HUES48 (cell line): ENCODE measurements around the gene COQ7.

Experiments
- H3K27ac ChIP-seq: one replicate; pipeline ENCODE4 v1.7.0; 2013; ENCODE audit warnings: low read depth, low read length, inconsistent platforms
- H3K27me3 ChIP-seq: 2 replicates; pipeline ENCODE4 v1.6.1; 2013; ENCODE audit warnings: mild to moderate bottlenecking, low read length; ENCODE audit not compliant: control insufficient read depth, insufficient read depth
- H3K36me3 ChIP-seq: 2 replicates; pipeline ENCODE4 v1.6.1; 2013; ENCODE audit warnings: low read length; ENCODE audit not compliant: control insufficient read depth, insufficient read depth
- H3K4me1 ChIP-seq: 2 replicates; pipeline ENCODE4 v1.6.1; 2013; ENCODE audit warnings: mild to moderate bottlenecking, low read length; ENCODE audit not compliant: control insufficient read depth, insufficient read depth
- H3K4me3 ChIP-seq: 2 replicates; pipeline ENCODE4 v1.5.1; 2013; ENCODE audit warnings: mild to moderate bottlenecking, low read depth, low read length
- H3K9ac ChIP-seq: 2 replicates; pipeline ENCODE4 v1.6.1; 2013; ENCODE audit warnings: mild to moderate bottlenecking, low read depth, low read length, moderate library complexity
- H3K9me3 ChIP-seq: 2 replicates; pipeline ENCODE4 v1.6.1; 2013; ENCODE audit warnings: low read length; ENCODE audit not compliant: control insufficient read depth, insufficient read depth

Gene COQ7

GRCh38 chr16:19113577-19114358 is 46.4 kb downstream of the COQ7 start, which contains the start of gene ITPRIPL2:
Gene ITPRIPL2 (plus strand): TSS chr16:19113964. CDS start chr16:19114462, 498 bp downstream.
- Histone ChIP-seq H3K36me3 (no peaks in the 10 kb centered on the region), H3K27ac (no peak within 1 kb of the TSS), H3K4me3 (peak within 1 kb of the TSS; percentile 64), H3K9ac (peak within 1 kb of the TSS; percentile 48; the same call in 1 of the 2 replicates), H3K4me1 (peaks cover 21% of the 10 kb centered on the region), H3K27me3 (peaks cover 38% of the 10 kb centered on the region), H3K9me3 (no peaks in the 10 kb centered on the region)

- Histone ChIP-seq H3K36me3 (no peaks in the 10 kb centered on the region), H3K9me3 (no peaks in the 10 kb centered on the region), H3K27ac (no peak overlapping the region), H3K27me3 (peaks cover 38% of the 10 kb centered on the region), H3K4me3 (peak overlapping the region; percentile 64), H3K9ac (peak overlapping the region; percentile 48; the same call in 1 of the 2 replicates), H3K4me1 (peaks cover 21% of the 10 kb centered on the region)
Observed at GRCh38 chr16:19114359-19115147, 47.1 kb downstream of the COQ7 start.

- H3K4me3 ChIP-seq: no peak overlapping the region
- no peaks in the 10 kb centered on the region for H3K9me3 ChIP-seq
- H3K27ac ChIP-seq: no peak overlapping the region
- no peaks in the 10 kb centered on the region for H3K36me3 ChIP-seq
- no peak overlapping the region for H3K9ac ChIP-seq
- peaks cover 38% of the 10 kb centered on the region for H3K27me3 ChIP-seq
- H3K4me1 ChIP-seq: peaks cover 21% of the 10 kb centered on the region
Observed at GRCh38 chr16:19115148-19116021, 48.0 kb downstream of the COQ7 start.

- peak overlapping the region; percentile 6; the same call in 1 of the 2 replicates for H3K9ac ChIP-seq
- no peak overlapping the region for H3K4me3 ChIP-seq
- peak overlapping the region; percentile 44 for H3K27ac ChIP-seq
- no peaks in the 10 kb centered on the region for H3K36me3 ChIP-seq
- H3K4me1 ChIP-seq: peaks cover 21% of the 10 kb centered on the region
- peaks cover 38% of the 10 kb centered on the region for H3K27me3 ChIP-seq
- no peaks in the 10 kb centered on the region for H3K9me3 ChIP-seq
Observed at GRCh38 chr16:19116711-19117449, 49.5 kb downstream of the COQ7 start.

- peaks cover 18% of the 10 kb centered on the region for H3K4me1 ChIP-seq
- no peak overlapping the region for H3K4me3 ChIP-seq
- peaks cover 31% of the 10 kb centered on the region for H3K27me3 ChIP-seq
- no peak overlapping the region for H3K9ac ChIP-seq
- no peaks in the 10 kb centered on the region for H3K36me3 ChIP-seq
- H3K9me3 ChIP-seq: no peaks in the 10 kb centered on the region
- H3K27ac ChIP-seq: no peak overlapping the region
Observed at GRCh38 chr16:19118938-19119431, 51.6 kb downstream of the COQ7 start.

GRCh38 chr16:19119564-19119963 is 52.1 kb downstream of the COQ7 start:
- no peaks in the 10 kb centered on the region for H3K9me3 ChIP-seq
- no peak overlapping the region for H3K4me3 ChIP-seq
- no peak overlapping the region for H3K27ac ChIP-seq
- H3K4me1 ChIP-seq: peaks cover 18% of the 10 kb centered on the region
- H3K27me3 ChIP-seq: peaks cover 26% of the 10 kb centered on the region
- no peaks in the 10 kb centered on the region for H3K36me3 ChIP-seq
- H3K9ac ChIP-seq: no peak overlapping the region

GRCh38 chr16:19123535-19124178 is 56.2 kb downstream of the COQ7 start:
- 0 out of 2 replicates have a peak, but pooled peaks cover 3% of the 10 kb centered on the region for H3K4me1 ChIP-seq
- no peak overlapping the region for H3K27ac ChIP-seq
- no peak overlapping the region for H3K9ac ChIP-seq
- no peaks in the 10 kb centered on the region for H3K9me3 ChIP-seq
- H3K4me3 ChIP-seq: no peak overlapping the region
- H3K36me3 ChIP-seq: no peaks in the 10 kb centered on the region
- no peaks in the 10 kb centered on the region for H3K27me3 ChIP-seq

GRCh38 chr16:19126300-19126699 is 58.9 kb downstream of the COQ7 start:
- Histone ChIP-seq H3K4me3 (no peak overlapping the region), H3K9me3 (no peaks in the 10 kb centered on the region), H3K4me1 (peaks cover 15% of the 10 kb centered on the region), H3K27ac (no peak overlapping the region), H3K36me3 (no peaks in the 10 kb centered on the region), H3K27me3 (no peaks in the 10 kb centered on the region), H3K9ac (no peak overlapping the region)

GRCh38 chr16:19127205-19127604 is 59.8 kb downstream of the COQ7 start:
- H3K36me3 ChIP-seq: no peaks in the 10 kb centered on the region
- H3K9ac ChIP-seq: no peak overlapping the region
- no peaks in the 10 kb centered on the region for H3K9me3 ChIP-seq
- H3K27ac ChIP-seq: no peak overlapping the region
- no peak overlapping the region for H3K4me3 ChIP-seq
- H3K27me3 ChIP-seq: no peaks in the 10 kb centered on the region
- peaks cover 17% of the 10 kb centered on the region for H3K4me1 ChIP-seq
